Fibroblast of villous mesenchyme (primary cell): ENCODE data around the gene LRRC32. TPM values are rescaled to one million over a fixed set of nuclear protein-coding genes. Genes with fewer than 3 reads are reported as not detected.
A peak's percentile ranks its signal among the peaks of the same experiment; 100 is the strongest.

Experiments used
- DNase-seq: peaks from one replicate; pipeline ENCODE4 v3.0.0-alpha.2; 2010; ENCODE audit warnings: low read depth
- H3K4me3 ChIP-seq: 2 replicates; pipeline ENCODE4 v1.5.1; 2011; ENCODE audit warnings: low read depth, mild to moderate bottlenecking, low read length
- CTCF ChIP-seq: IDR thresholded peaks from 2 replicates; pipeline ENCODE4 v1.5.1; 2012; ENCODE audit warnings: low read depth, mild to moderate bottlenecking, low read length; ENCODE audit not compliant: insufficient read depth
- total RNA-seq: library from RNA; depleted of rRNA; stranded (reverse); fragments of >200 nt; gene quantifications from 2 replicates; pipeline ENCODE4 v1.2.3, GENCODE V29; 2012

LRRC32 gene
- total RNA-seq, 1 donor, result 12.1 TPM

DNA sequence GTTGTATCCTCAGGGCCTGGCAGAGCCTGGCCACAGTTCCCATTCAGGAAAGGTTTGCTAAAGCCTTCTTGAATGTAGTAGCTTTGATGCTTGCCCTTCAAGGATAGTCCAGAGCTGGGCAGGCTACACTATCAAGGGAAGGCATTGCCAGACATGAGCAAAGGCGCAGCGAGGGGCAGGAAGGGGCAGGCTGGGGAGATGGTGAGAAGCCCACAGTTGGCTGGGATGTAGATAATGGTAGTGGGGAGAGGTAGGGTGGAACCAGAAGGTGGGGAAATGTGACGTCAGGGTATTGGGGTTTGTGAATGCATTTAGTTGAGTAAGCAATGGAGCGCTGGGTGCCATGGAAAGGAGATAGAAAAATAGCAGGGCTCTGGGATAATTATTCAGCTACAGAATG is 28.6 kb downstream of the LRRC32 start:
- DNase-seq, result no peak
- TF ChIP-seq CTCF, result no peak
- H3K4me3 ChIP-seq, result no peak overlapping the region

- TF ChIP-seq CTCF, result no peak
- no peak overlapping the region for H3K4me3 ChIP-seq
- DNase-seq, result no peak
These were observed 30.0 kb downstream of the LRRC32 start for GRCh38 chr11:76640501-76640900.

- TF ChIP-seq CTCF, result no peak
- no peak overlapping the region for H3K4me3 ChIP-seq
- DNase-seq, result no peak
These were observed 30.9 kb downstream of the LRRC32 start for GRCh38 chr11:76639621-76640020.

DNA sequence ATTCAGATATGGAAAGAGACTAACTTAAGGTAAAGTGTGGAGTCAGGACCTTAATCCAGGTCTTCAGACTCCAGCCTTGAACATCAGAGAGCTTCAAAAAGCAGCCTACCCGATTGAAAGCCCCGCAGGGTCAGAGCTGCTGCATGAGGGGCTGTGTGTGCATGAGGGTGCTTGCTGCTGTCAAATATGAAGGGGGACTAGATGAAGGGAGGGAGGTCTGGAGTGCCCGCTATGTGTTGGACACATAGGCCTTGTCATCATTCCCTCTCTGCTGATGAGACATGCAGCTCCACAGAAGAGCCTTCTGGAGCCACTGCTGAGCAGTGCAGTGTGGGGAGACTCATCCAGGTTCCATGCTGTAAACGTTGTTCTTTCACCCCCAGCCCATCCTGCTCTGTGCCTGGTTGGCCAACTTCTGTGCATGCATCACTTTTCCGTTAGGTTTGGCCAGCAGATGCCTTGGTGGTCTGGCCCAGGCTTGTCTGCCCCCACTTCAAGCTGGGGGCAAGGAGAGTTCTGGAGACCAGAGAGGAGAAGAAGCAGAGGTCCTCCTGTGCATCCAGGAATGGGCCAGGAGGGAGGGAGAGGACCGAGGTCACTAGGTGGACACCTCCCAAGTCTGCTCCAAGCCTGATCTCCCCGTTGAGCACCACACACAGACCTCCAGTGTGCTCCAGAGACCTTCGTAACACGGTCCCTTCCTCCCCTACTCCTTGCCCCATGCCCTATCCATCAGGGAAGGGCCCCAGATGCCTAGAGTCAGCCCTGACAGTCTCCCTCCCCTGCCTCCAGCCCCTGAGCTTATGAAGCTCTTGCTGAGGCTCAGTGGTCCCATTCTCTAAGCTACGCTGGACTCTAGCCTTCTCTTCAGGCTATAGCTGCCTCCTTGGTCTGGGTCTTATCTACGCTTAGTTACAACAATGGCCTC is 32.0 kb downstream of the LRRC32 start:
- DNase-seq, result no peak
- no peak for TF ChIP-seq CTCF
- no peak overlapping the region for H3K4me3 ChIP-seq

- no peak overlapping the region for H3K4me3 ChIP-seq
- peak; percentile 66 for DNase-seq
- TF ChIP-seq CTCF, result no peak
These were observed 32.9 kb downstream of the LRRC32 start for GRCh38 chr11:76637491-76638269.

GRCh38 chr11:76636826-76637460 is 33.6 kb downstream of the LRRC32 start:
- no peak for TF ChIP-seq CTCF
- no peak overlapping the region for H3K4me3 ChIP-seq
- DNase-seq, result no peak
